Fibroblast of villous mesenchyme (primary cell): ENCODE measurements around the gene GZMB. TPM values are rescaled to one million over a fixed set of nuclear protein-coding genes. Genes with fewer than 3 reads are reported as not detected.

Experiments
- DNase-seq: peaks from one replicate; pipeline ENCODE4 v3.0.0-alpha.2; 2010; ENCODE audit warnings: low read depth
- H3K4me3 ChIP-seq: 2 replicates; pipeline ENCODE4 v1.5.1; 2011; ENCODE audit warnings: low read depth, mild to moderate bottlenecking, low read length
- CTCF ChIP-seq: IDR thresholded peaks from 2 replicates; pipeline ENCODE4 v1.5.1; 2012; ENCODE audit warnings: low read depth, mild to moderate bottlenecking, low read length; ENCODE audit not compliant: insufficient read depth
- total RNA-seq: library from RNA; depleted of rRNA; stranded (reverse); fragments of >200 nt; gene quantifications from 2 replicates; pipeline ENCODE4 v1.2.3, GENCODE V29; 2012

The GZMB gene
- total RNA-seq, 1 donor: not detected

GRCh38 chr14:24613747-24614146 is 20.2 kb downstream of the GZMB start:
- DNase-seq: no peak
- TF ChIP-seq CTCF: no peak
- H3K4me3 ChIP-seq: no peak overlapping the region

- no peak for TF ChIP-seq CTCF
These were observed 20.7 kb downstream of the GZMB start for GRCh38 chr14:24613241-24613640.

GRCh38 chr14:24612196-24612595 is 21.8 kb downstream of the GZMB start:
- DNase-seq: no peak
- H3K4me3 ChIP-seq: no peak overlapping the region
- no peak for TF ChIP-seq CTCF

More at GRCh38 chr14:24613241-24613640, 20.7 kb downstream of the GZMB start:
- no peak for DNase-seq
- H3K4me3 ChIP-seq: no peak overlapping the region

DNA sequence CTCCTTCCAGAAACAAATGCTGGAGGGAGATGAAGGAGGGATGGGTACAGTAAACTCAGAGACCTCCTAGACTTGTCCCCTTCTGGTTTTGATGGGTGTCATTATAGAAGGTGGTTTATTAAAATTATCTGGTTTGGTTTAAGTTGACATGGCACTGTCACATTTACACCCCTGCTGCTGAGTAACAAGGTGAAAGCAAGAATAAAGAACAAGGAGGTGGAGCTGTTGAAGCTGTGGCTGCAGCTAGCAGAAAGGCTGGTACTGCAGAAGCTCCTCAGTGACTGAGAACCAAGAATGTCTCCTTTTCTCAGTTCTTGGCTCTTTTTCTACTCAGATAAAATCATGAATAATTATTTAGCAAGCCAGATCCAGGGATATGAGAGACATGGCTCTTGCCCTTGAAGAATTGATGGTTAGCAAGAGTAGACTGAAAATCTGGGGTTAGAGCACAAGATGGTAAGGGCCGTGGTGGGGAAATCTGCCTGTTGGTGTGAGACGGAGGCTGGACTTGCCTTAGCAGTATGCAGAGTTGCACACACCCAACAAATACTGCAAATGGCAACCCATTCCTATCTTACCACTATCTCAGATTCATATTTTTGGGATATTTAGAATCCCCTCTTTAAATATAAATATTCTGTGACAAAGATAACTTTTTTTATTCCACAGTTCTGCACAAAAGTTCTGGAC is 24.2 kb downstream of the GZMB start, which contains the start of gene GZMH:
GZMH (minus strand) TSS at position 31 of the 690 bp plus-strand sequence. CDS start 72 bp downstream, outside the sequence.
- no peak for DNase-seq

GRCh38 chr14:24607635-24608514 is 26.1 kb downstream of the GZMB start:
- no peak overlapping the region for H3K4me3 ChIP-seq
- TF ChIP-seq CTCF: no peak
- no peak for DNase-seq

More for the DNA sequence above, 24.2 kb downstream of the GZMB start, which contains the start of gene GZMH:
- TF ChIP-seq CTCF: no peak
- H3K4me3 ChIP-seq: no peak within 1 kb of the TSS

- TF ChIP-seq CTCF: no peak
- no peak overlapping the region for H3K4me3 ChIP-seq
- DNase-seq: no peak
These were observed 26.9 kb downstream of the GZMB start for GRCh38 chr14:24607081-24607480.
